HEK293 (cell line): ENCODE data around the gene FBN2.

ENCODE experiments used
- CTCF ChIA-PET: fragments of 350-600 bp; formaldehyde crosslinking; extraction: SDS; loops from one replicate; lab custom pipeline; 2021; ENCODE audit warnings: antibody characterized with exemption; lab: Yijun Ruan, JAX
- POLR2A ChIA-PET: fragments of 300-600 bp; formaldehyde crosslinking; extraction: SDS; loops from one replicate; lab custom pipeline; 2020; ENCODE audit warnings: antibody characterized with exemption, inconsistent platforms; lab: Yijun Ruan, JAX
- H3K27ac ChIP-seq: fragments of 200-500 bp; sonication (Bioruptor generic); 2 replicates; pipeline ENCODE4 v1.5.1; 2014; ENCODE audit warnings: low read depth, low read length, control low read depth, inconsistent platforms; ENCODE audit errors: extremely low read depth
- H3K36me3 ChIP-seq, 2 experiments: fragments of 200-500 bp in 1 of 2; sonication (Bioruptor generic) in 1 of 2; 1 replicate in 1 of 2; 2 replicates in 1 of 2; pipeline ENCODE4 v1.5.1; 2014 to 2017; ENCODE audit warnings: inconsistent platforms in 2 of 2, low read length in 2 of 2; ENCODE audit not compliant: control insufficient read depth in 2 of 2, insufficient read depth in 1 of 2
- H3K4me1 ChIP-seq: fragments of 200-500 bp; sonication (Bioruptor generic); 2 replicates; pipeline ENCODE4 v1.5.1; 2014; ENCODE audit warnings: mild to moderate bottlenecking, low read length, inconsistent platforms; ENCODE audit not compliant: control insufficient read depth, insufficient read depth
- H3K4me3 ChIP-seq: 2 replicates; pipeline ENCODE4 v1.5.1; 2011; ENCODE audit warnings: low read depth, mild to moderate bottlenecking, control low read depth, low read length, moderate library complexity
- H3K9me3 ChIP-seq: fragments of 200-500 bp; sonication (Bioruptor generic); 2 replicates; pipeline ENCODE4 v1.5.1; 2014; ENCODE audit warnings: low read depth, low read length, inconsistent platforms; ENCODE audit not compliant: control insufficient read depth, insufficient read depth
- BCL11A ChIP-seq: fragments of 450-650 bp; formaldehyde crosslinking; IDR thresholded peaks from 2 replicates; pipeline ENCODE4 v1.5.1; 2016; ENCODE audit warnings: low read depth, missing biosample characterization, missing genetic modification characterization
- GLIS2 ChIP-seq: fragments of 450-650 bp; formaldehyde crosslinking; IDR thresholded peaks from 2 replicates; pipeline ENCODE4 v1.5.1; 2016; ENCODE audit warnings: missing biosample characterization, missing genetic modification characterization
- KLF8 ChIP-seq: fragments of 450-650 bp; formaldehyde crosslinking; IDR thresholded peaks from 2 replicates; pipeline ENCODE4 v1.5.1; 2016; ENCODE audit warnings: missing biosample characterization, missing genetic modification characterization
- WT1 ChIP-seq: fragments of 450-650 bp; formaldehyde crosslinking; IDR thresholded peaks from 2 replicates; pipeline ENCODE4 v1.5.1; 2016; ENCODE audit warnings: missing biosample characterization, missing genetic modification characterization
- ZBTB21 ChIP-seq: fragments of 450-650 bp; formaldehyde crosslinking; IDR thresholded peaks from 2 replicates; pipeline ENCODE4 v1.5.1; 2017; ENCODE audit warnings: missing biosample characterization, missing genetic modification characterization
- ZNF10 ChIP-seq: fragments of 450-650 bp; formaldehyde crosslinking; IDR thresholded peaks from 2 replicates; pipeline ENCODE4 v1.5.1; 2017; ENCODE audit warnings: missing biosample characterization, missing genetic modification characterization
- ZNF138 ChIP-seq: fragments of 450-650 bp; formaldehyde crosslinking; IDR thresholded peaks from 2 replicates; pipeline ENCODE4 v1.5.1; 2016; ENCODE audit warnings: missing biosample characterization, missing genetic modification characterization, borderline replicate concordance
- ZNF2 ChIP-seq: fragments of 450-650 bp; formaldehyde crosslinking; IDR thresholded peaks from 2 replicates; pipeline ENCODE4 v1.5.1; 2016; ENCODE audit warnings: missing biosample characterization, missing genetic modification characterization
- ZNF473 ChIP-seq: fragments of 450-650 bp; formaldehyde crosslinking; IDR thresholded peaks from 2 replicates; pipeline ENCODE4 v1.5.1; 2017; ENCODE audit warnings: missing biosample characterization, missing genetic modification characterization
- ZNF621 ChIP-seq: fragments of 450-650 bp; formaldehyde crosslinking; IDR thresholded peaks from 2 replicates; pipeline ENCODE4 v1.5.1; 2017; ENCODE audit warnings: missing biosample characterization, missing genetic modification characterization
- ZNF660 ChIP-seq: fragments of 450-650 bp; IDR thresholded peaks from 2 replicates; pipeline ENCODE4 v1.5.1; 2018; ENCODE audit warnings: missing biosample characterization, mild to moderate bottlenecking, missing genetic modification characterization
- ZNF677 ChIP-seq: fragments of 450-650 bp; IDR thresholded peaks from 2 replicates; pipeline ENCODE4 v1.5.0; 2018; ENCODE audit warnings: missing biosample characterization, mild to moderate bottlenecking, missing genetic modification characterization, moderate library complexity
- ZNF707 ChIP-seq: fragments of 450-650 bp; formaldehyde crosslinking; IDR thresholded peaks from 2 replicates; pipeline ENCODE4 v1.5.1; 2016; ENCODE audit warnings: missing biosample characterization, missing genetic modification characterization
- ZSCAN23 ChIP-seq: fragments of 450-650 bp; formaldehyde crosslinking; IDR thresholded peaks from 2 replicates; pipeline ENCODE4 v1.5.1; 2016; ENCODE audit warnings: missing biosample characterization, missing genetic modification characterization
- TF ChIP-seq, protein P1 (sequence below): fragments of 450-650 bp; formaldehyde crosslinking; IDR thresholded peaks from 2 replicates; pipeline ENCODE4 v1.5.1; 2016; ENCODE audit warnings: missing biosample characterization, missing genetic modification characterization
- TF ChIP-seq, protein P2 (sequence below): fragments of 450-650 bp; formaldehyde crosslinking; IDR thresholded peaks from 2 replicates; pipeline ENCODE4 v1.5.1; 2016; ENCODE audit warnings: missing biosample characterization, missing genetic modification characterization, borderline replicate concordance
- TF ChIP-seq, protein P3 (sequence below): fragments of 450-650 bp; formaldehyde crosslinking; IDR thresholded peaks from 2 replicates; pipeline ENCODE4 v1.5.1; 2017; ENCODE audit warnings: missing biosample characterization, missing genetic modification characterization
- TF ChIP-seq, protein P4 (sequence below): fragments of 450-650 bp; formaldehyde crosslinking; IDR thresholded peaks from 2 replicates; pipeline ENCODE4 v1.5.1; 2017; ENCODE audit warnings: missing biosample characterization, missing genetic modification characterization
- TF ChIP-seq, protein P5 (sequence below): fragments of 450-650 bp; formaldehyde crosslinking; IDR thresholded peaks from 2 replicates; pipeline ENCODE4 v1.5.1; 2017; ENCODE audit warnings: missing biosample characterization, missing genetic modification characterization
- TF ChIP-seq, protein P6 (sequence below): fragments of 450-650 bp; formaldehyde crosslinking; IDR thresholded peaks from 2 replicates; pipeline ENCODE4 v1.5.0; 2017; ENCODE audit warnings: missing biosample characterization, missing genetic modification characterization, borderline replicate concordance

The FBN2 gene

DNA sequence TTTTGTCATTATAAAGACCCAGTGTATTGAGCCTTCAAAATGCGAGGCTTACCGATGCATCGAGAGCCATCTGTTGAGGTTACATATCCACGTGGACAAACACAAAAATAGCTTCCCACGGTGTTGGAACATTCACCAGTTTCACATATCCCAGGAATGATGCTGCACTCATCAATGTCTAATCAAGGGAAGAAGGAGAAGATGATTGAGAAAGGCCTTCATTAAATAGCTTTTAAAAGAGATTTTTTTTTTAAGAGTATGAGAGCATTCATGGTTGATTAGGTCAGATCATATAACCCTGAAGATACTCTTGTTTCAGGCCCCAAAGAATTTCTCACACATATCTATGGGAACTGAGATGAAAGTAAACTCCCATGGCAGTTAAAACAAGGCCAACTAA, 129.4 kb downstream of the FBN2 start:
- Histone ChIP-seq H3K36me3 (peaks cover 5 to 40% of the 10 kb centered on the region in 2 experiments; a peak in 2 of 3 replicates), H3K4me3 (no peak overlapping the region), H3K9me3 (no peaks in the 10 kb centered on the region), H3K4me1 (no peaks in the 10 kb centered on the region), H3K27ac (no peak overlapping the region)
- TF ChIP-seq ZNF2 (tag by site-specific recombination) (no peak), ZNF10 (tag by site-specific recombination) (no peak), KLF8 (tag by site-specific recombination) (no peak), ZNF707 (tag by site-specific recombination) (no peak), ZNF677 (no peak), GLIS2 (tag by site-specific recombination) (no peak), ZSCAN23 (tag by site-specific recombination) (no peak), ZNF473 (no peak), ZNF621 (tag by site-specific recombination) (no peak), WT1 (tag by site-specific recombination) (no peak), BCL11A (tag by site-specific recombination) (no peak), ZNF138 (tag by site-specific recombination) (no peak), ZNF660 (no peak)
- TF ChIP-seq, protein P1, sequence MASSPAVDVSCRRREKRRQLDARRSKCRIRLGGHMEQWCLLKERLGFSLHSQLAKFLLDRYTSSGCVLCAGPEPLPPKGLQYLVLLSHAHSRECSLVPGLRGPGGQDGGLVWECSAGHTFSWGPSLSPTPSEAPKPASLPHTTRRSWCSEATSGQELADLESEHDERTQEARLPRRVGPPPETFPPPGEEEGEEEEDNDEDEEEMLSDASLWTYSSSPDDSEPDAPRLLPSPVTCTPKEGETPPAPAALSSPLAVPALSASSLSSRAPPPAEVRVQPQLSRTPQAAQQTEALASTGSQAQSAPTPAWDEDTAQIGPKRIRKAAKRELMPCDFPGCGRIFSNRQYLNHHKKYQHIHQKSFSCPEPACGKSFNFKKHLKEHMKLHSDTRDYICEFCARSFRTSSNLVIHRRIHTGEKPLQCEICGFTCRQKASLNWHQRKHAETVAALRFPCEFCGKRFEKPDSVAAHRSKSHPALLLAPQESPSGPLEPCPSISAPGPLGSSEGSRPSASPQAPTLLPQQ (tag by site-specific recombination): no peak
- TF ChIP-seq, protein P2, sequence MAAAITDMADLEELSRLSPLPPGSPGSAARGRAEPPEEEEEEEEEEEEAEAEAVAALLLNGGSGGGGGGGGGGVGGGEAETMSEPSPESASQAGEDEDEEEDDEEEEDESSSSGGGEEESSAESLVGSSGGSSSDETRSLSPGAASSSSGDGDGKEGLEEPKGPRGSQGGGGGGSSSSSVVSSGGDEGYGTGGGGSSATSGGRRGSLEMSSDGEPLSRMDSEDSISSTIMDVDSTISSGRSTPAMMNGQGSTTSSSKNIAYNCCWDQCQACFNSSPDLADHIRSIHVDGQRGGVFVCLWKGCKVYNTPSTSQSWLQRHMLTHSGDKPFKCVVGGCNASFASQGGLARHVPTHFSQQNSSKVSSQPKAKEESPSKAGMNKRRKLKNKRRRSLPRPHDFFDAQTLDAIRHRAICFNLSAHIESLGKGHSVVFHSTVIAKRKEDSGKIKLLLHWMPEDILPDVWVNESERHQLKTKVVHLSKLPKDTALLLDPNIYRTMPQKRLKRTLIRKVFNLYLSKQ (tag by site-specific recombination): no peak
- TF ChIP-seq, protein P3, sequence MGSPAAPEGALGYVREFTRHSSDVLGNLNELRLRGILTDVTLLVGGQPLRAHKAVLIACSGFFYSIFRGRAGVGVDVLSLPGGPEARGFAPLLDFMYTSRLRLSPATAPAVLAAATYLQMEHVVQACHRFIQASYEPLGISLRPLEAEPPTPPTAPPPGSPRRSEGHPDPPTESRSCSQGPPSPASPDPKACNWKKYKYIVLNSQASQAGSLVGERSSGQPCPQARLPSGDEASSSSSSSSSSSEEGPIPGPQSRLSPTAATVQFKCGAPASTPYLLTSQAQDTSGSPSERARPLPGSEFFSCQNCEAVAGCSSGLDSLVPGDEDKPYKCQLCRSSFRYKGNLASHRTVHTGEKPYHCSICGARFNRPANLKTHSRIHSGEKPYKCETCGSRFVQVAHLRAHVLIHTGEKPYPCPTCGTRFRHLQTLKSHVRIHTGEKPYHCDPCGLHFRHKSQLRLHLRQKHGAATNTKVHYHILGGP (tag by site-specific recombination): no peak
- TF ChIP-seq, protein P4, sequence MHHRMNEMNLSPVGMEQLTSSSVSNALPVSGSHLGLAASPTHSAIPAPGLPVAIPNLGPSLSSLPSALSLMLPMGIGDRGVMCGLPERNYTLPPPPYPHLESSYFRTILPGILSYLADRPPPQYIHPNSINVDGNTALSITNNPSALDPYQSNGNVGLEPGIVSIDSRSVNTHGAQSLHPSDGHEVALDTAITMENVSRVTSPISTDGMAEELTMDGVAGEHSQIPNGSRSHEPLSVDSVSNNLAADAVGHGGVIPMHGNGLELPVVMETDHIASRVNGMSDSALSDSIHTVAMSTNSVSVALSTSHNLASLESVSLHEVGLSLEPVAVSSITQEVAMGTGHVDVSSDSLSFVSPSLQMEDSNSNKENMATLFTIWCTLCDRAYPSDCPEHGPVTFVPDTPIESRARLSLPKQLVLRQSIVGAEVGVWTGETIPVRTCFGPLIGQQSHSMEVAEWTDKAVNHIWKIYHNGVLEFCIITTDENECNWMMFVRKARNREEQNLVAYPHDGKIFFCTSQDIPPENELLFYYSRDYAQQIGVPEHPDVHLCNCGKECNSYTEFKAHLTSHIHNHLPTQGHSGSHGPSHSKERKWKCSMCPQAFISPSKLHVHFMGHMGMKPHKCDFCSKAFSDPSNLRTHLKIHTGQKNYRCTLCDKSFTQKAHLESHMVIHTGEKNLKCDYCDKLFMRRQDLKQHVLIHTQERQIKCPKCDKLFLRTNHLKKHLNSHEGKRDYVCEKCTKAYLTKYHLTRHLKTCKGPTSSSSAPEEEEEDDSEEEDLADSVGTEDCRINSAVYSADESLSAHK (tag by site-specific recombination): no peak
- TF ChIP-seq, protein P5, sequence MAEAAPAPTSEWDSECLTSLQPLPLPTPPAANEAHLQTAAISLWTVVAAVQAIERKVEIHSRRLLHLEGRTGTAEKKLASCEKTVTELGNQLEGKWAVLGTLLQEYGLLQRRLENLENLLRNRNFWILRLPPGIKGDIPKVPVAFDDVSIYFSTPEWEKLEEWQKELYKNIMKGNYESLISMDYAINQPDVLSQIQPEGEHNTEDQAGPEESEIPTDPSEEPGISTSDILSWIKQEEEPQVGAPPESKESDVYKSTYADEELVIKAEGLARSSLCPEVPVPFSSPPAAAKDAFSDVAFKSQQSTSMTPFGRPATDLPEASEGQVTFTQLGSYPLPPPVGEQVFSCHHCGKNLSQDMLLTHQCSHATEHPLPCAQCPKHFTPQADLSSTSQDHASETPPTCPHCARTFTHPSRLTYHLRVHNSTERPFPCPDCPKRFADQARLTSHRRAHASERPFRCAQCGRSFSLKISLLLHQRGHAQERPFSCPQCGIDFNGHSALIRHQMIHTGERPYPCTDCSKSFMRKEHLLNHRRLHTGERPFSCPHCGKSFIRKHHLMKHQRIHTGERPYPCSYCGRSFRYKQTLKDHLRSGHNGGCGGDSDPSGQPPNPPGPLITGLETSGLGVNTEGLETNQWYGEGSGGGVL (tag by site-specific recombination): no peak
- ChIA-PET CTCF (no interaction called here), POLR2A (no interaction called here)

DNA sequence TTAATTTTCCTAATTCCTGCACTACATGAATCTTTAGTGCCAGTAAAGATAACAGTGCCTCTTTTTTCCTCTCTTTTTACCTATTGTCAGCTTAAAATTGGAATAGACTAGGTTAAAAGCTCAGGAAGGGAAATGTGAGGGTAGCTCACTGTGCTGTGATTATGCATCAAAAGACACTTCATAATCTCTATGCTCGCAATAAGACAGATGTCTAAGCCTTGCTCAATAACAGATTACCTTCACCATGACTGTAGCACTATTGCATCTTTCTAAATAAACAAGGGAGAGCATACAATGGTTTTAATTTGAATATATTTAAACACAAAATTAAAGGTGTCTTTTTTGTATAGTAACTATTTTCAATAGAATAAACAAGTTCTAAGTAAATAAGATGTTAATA, 130.1 kb downstream of the FBN2 start:
- H3K36me3 ChIP-seq: peaks cover 5 to 40% of the 10 kb centered on the region in 2 experiments; a peak in 2 of 3 replicates
- H3K9me3 ChIP-seq: no peaks in the 10 kb centered on the region
- ChIA-PET POLR2A (no interaction called here), CTCF (no interaction called here)
- no peak overlapping the region for H3K27ac ChIP-seq
- no peak overlapping the region for H3K4me3 ChIP-seq
- peaks cover 5% of the 10 kb centered on the region for H3K4me1 ChIP-seq
- TF ChIP-seq, protein P6, sequence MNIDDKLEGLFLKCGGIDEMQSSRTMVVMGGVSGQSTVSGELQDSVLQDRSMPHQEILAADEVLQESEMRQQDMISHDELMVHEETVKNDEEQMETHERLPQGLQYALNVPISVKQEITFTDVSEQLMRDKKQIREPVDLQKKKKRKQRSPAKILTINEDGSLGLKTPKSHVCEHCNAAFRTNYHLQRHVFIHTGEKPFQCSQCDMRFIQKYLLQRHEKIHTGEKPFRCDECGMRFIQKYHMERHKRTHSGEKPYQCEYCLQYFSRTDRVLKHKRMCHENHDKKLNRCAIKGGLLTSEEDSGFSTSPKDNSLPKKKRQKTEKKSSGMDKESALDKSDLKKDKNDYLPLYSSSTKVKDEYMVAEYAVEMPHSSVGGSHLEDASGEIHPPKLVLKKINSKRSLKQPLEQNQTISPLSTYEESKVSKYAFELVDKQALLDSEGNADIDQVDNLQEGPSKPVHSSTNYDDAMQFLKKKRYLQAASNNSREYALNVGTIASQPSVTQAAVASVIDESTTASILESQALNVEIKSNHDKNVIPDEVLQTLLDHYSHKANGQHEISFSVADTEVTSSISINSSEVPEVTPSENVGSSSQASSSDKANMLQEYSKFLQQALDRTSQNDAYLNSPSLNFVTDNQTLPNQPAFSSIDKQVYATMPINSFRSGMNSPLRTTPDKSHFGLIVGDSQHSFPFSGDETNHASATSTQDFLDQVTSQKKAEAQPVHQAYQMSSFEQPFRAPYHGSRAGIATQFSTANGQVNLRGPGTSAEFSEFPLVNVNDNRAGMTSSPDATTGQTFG (tag by site-specific recombination): no peak
- TF ChIP-seq ZBTB21: no peak
